ENCODE results near the gene PGA4.
"Not testable (repeated sequence)": the region's sequence is repeated elsewhere in the genome, so short reads cannot be mapped to it uniquely, and the experiment has no call there.

Gene PGA4

GRCh38 chr11:61204502-61205059 lies 17.6 kb upstream of the PGA4 start:
- not testable (repeated sequence) for DNase-seq (ENCODE audit: low spot score)

- DNase-seq (ENCODE audit: low spot score), result not testable (repeated sequence)
These were observed 14.4 kb upstream of the PGA4 start for GRCh38 chr11:61207636-61208310.

GRCh38 chr11:61210629-61211028 lies 11.5 kb upstream of the PGA4 start:
- DNase-seq (ENCODE audit: low spot score), result not testable (repeated sequence)

- not testable (repeated sequence) for DNase-seq (ENCODE audit: low spot score)
These were observed 10.7 kb upstream of the PGA4 start for GRCh38 chr11:61211327-61211952.

GRCh38 chr11:61212202-61212601 lies 9.9 kb upstream of the PGA4 start:
- DNase-seq (ENCODE audit: low spot score), result not testable (repeated sequence)

GRCh38 chr11:61213711-61214324 lies 8.3 kb upstream of the PGA4 start:
- DNase-seq (ENCODE audit: low spot score), result not testable (repeated sequence)

DNA sequence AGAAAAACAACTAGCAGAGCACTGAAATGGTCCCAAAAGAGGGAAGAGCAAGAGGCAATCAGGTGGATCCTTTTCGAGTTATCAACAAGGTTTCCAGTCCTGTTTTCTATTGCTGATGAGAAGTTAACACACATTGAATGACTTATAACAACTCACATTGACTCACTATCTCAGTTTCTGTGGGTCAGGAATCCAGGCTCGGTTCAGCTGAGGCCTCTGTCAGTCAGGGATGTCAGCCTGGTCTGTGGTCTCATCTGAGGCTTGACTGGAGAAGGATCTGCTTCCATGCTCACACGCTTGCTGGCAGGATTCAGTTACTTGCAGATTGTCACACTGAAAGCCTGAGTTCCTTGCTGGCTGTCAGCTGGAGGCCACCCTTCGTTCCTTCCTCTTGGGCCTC lies 3.8 kb upstream of the PGA4 start:
- not testable (repeated sequence) for DNase-seq (ENCODE audit: low spot score)

DNA sequence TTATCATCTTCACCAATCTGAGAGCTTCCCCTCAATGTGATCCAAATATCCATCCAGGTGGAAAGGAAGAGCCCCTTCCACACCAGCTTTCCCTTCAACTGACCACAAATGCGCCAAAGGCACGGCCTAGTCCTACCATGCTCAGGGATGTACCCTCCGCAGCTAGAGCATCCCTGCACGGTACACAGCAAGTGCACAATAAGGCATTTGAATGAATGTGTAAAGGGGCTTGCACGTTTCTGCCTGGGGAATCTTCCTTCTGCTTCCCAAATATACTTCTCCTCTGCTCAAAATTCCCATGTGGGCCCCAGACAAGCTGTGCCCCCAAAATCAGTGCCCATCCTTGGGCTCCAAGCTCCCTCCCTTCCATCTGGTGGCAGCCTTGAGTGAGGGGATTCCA lies 3.1 kb upstream of the PGA4 start:
- not testable (repeated sequence) for DNase-seq (ENCODE audit: low spot score)

GRCh38 chr11:61222692-61223091 lies 545 bp downstream of the PGA4 start:
- DNase-seq (ENCODE audit: low spot score), result not testable (repeated sequence)

DNA sequence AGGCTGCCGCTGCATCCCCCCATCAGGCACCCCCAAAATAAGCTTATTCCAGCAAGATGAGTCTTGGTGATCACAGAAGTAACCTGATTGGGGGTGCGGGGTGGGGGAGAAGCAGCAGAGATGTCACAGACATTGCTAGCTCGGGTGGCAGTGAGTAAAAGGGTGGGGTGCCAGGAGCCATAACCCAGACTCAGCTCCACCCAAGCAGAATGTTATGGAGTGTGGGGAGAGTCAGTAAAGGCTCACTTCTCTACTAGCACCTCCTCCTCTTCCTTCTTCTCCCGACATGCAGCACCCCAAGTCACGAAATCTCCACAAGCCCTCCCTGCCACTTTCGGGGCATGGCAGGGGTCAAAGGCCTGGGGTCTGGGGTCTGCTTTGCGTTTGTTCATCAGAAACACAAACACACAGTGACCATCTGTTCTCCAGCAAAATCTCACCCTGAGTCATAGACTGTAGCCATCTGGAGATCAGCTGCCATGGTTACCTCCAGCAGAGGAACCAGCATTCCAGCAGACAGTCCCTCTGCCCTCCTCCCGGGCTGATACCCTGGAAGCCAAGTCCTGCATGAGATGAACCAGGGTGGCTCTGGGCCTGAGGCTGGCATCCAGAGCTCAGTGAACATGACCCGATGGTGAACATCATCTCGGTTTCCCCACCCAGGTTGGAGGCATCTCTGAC lies 4.5 kb downstream of the PGA4 start:
- DNase-seq (ENCODE audit: low spot score), result not testable (repeated sequence)

- DNase-seq (ENCODE audit: low spot score), result not testable (repeated sequence)
These were observed 7.3 kb downstream of the PGA4 start for GRCh38 chr11:61229458-61229857.

DNA sequence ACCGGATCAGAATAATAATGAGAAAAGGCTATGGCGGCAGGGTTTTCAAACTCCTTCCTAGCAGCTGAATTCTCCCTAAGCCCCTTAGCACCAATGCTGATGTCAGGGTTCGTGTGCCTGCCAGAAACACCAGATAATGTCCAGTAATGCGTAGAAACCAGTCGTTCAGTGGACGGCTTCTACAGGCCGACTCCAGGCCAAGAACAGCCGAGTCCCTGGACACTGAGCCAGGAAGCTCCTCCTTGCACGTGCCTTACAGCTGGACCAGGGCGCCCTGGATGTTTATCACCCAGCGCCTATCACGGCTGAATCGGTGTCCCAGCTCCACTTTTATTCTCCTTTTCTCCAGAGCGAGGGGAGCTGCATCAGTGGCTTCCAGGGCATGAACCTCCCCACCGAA lies 8.9 kb downstream of the PGA4 start:
- DNase-seq (ENCODE audit: low spot score), result not testable (repeated sequence)

GRCh38 chr11:61231585-61231984 lies 9.4 kb downstream of the PGA4 start:
- not testable (repeated sequence) for DNase-seq (ENCODE audit: low spot score)

DNA sequence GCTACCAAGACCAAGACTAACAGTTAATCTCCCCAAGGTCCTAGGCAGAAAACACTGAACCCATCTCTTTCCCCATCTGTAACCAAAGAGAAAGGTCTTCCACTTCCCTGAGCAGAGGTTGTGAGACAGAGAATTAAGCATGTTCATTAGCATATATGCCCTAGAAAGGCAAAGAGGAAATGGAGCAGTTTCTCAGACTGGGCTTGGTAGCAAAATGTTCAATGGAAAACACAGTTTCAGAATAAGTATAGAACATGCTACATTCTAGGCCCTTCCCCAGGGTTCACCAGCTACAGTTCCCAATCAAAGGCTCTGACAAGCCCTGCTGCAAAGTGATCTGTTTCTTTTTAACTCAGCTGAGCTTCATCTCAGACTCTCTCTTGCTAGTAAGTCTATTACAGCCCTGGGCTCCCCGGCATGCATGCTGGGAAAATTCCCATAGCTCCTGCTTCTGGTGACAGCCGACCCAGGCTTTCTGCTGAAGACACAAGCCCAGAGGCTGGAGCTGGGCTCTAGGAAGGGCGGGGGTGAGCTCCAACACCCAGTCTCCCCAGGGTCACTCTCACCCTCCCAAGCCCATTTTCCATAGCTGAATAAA lies 10.5 kb downstream of the PGA4 start:
- not testable (repeated sequence) for DNase-seq (ENCODE audit: low spot score)

DNA sequence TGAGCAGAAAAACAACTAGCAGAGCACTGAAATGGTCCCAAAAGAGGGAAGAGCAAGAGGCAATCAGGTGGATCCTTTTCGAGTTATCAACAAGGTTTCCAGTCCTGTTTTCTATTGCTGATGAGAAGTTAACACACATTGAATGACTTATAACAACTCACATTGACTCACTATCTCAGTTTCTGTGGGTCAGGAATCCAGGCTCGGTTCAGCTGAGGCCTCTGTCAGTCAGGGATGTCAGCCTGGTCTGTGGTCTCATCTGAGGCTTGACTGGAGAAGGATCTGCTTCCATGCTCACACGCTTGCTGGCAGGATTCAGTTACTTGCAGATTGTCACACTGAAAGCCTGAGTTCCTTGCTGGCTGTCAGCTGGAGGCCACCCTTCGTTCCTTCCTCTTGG lies 15.0 kb downstream of the PGA4 start:
- DNase-seq (ENCODE audit: low spot score), result not testable (repeated sequence)

DNA sequence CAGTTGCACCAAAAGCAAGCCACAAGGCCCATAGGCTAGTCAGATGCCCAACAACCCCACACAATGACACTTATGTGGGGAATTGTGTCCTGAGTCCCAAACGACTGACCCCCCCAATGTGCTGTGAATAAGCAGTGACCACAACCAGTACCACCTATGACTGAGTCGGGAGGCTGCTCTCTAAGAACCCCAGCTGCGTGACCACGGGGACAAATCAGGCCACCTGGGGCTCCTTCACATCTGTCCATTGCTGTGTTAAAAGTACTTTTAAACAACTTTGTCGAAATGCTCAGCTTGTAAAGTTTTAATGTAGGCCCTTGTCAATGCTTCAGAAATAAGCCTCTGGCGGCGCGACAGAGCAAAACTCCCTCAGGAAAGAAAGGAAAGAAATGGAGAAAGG lies 18.1 kb downstream of the PGA4 start:
- not testable (repeated sequence) for DNase-seq (ENCODE audit: low spot score)

DNA sequence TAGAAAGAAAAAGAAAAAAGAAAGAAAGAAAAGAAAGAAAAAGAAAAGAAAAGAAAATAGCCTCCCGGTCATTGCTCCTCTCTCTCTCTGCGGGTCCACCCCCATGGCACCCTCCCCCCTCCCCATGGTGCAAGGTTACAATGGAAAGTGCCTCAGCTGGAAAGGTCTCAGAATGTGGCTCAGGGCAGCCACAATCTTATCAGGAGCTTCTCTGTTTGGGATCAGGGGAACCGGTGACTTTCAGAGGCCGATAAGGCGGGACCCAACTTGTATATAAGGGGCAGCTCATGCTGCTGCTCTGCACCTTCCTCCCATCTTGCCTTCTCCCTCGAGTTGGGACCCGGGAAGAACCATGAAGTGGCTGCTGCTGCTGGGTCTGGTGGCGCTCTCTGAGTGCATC lies 18.7 kb downstream of the PGA4 start, which contains the start of gene PGA5:
TSS of gene PGA5 (plus strand) at position 301 of the 400 bp plus-strand sequence. CDS start at position 353, 52 bp downstream.
- DNase-seq (ENCODE audit: low spot score), result not testable (repeated sequence)

DNA sequence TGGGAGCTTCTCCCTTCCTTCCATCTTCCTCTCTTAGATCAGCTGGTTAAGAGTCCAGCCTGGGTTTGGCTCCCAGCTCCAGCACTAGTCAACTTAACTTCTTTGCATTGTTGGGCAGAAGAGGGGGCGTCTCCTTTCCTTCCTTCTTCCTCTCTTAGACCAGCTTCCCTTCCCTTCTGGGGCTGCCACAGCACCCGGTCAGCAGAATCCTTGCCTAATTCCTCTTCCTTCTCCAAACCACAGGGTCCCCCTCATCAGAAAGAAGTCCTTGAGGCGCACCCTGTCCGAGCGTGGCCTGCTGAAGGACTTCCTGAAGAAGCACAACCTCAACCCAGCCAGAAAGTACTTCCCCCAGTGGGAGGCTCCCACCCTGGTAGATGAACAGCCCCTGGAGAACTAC lies 19.4 kb downstream of the PGA4 start:
- DNase-seq (ENCODE audit: low spot score), result not testable (repeated sequence)

DNA sequence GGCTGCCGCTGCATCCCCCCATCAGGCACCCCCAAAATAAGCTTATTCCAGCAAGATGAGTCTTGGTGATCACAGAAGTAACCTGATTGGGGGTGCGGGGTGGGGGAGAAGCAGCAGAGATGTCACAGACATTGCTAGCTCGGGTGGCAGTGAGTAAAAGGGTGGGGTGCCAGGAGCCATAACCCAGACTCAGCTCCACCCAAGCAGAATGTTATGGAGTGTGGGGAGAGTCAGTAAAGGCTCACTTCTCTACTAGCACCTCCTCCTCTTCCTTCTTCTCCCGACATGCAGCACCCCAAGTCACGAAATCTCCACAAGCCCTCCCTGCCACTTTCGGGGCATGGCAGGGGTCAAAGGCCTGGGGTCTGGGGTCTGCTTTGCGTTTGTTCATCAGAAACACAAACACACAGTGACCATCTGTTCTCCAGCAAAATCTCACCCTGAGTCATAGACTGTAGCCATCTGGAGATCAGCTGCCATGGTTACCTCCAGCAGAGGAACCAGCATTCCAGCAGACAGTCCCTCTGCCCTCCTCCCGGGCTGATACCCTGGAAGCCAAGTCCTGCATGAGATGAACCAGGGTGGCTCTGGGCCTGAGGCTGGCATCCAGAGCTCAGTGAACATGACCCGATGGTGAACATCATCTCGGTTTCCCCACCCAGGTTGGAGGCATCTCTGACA lies 23.3 kb downstream of the PGA4 start:
- not testable (repeated sequence) for DNase-seq (ENCODE audit: low spot score)

- DNase-seq (ENCODE audit: low spot score), result not testable (repeated sequence)
These were observed 25.9 kb downstream of the PGA4 start for GRCh38 chr11:61248071-61248470.

DNA sequence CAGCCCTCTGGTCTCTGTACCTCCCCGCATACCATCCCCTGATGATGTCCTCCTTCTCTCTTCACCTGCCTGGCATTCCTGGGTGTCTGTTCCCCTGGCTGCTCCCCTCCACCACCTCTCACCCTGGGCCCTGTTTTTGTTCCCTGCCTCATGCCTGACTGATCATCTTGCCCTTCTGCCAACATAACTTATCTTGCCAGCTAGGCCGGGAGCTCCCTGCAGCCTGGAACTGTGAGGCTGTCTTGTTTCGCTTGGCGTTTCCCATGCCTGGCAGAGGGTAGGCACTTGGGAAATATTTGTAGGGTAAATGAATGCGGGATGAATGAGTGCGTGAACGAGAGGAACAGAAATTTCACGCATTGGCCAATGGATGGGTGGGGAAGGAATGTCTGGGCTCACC lies 27.1 kb downstream of the PGA4 start:
- DNase-seq (ENCODE audit: low spot score), result not testable (repeated sequence)
